Calu3 (cell line): ENCODE measurements around the gene HMGN4. TPM values are rescaled to one million over a fixed set of nuclear protein-coding genes. Genes with fewer than 3 reads are reported as not detected.

ENCODE experiments used
- BruUV-seq: library from RNA; stranded (reverse); fragments of 400-500 nt; replicated peaks from 2 replicates; lab custom pipeline; 2021; lab: Mats Ljungman, UMichigan
- CTCF ChIA-PET: fragments of 300-600 bp; sonication (Branson Sonifier 250); formaldehyde crosslinking; loops from one replicate; lab custom pipeline; 2022; ENCODE audit warnings: antibody characterized with exemption; lab: Charles Lee
- DNase-seq: peaks from one replicate; pipeline ENCODE4 v3.0.0; 2022
- H3K27ac Mint-ChIP-seq: one replicate; pipeline ENCODE4 v1.8.0; 2022; ENCODE audit warnings: mixed read lengths; ENCODE audit not compliant: unreplicated experiment
- H3K27me3 Mint-ChIP-seq: one replicate; pipeline ENCODE4 v1.8.0; 2022; ENCODE audit warnings: mixed read lengths; ENCODE audit not compliant: unreplicated experiment
- H3K36me3 Mint-ChIP-seq: one replicate; pipeline ENCODE4 v1.8.0; 2022; ENCODE audit warnings: mild to moderate bottlenecking, moderate library complexity, mixed read lengths; ENCODE audit not compliant: insufficient read depth, unreplicated experiment
- H3K4me1 Mint-ChIP-seq: one replicate; pipeline ENCODE4 v1.8.0; 2022; ENCODE audit warnings: mild to moderate bottlenecking, low read depth, mixed read lengths; ENCODE audit not compliant: unreplicated experiment
- H3K4me3 Mint-ChIP-seq: one replicate; pipeline ENCODE4 v1.8.0; 2022; ENCODE audit warnings: mild to moderate bottlenecking, low read depth, moderate library complexity, mixed read lengths; ENCODE audit not compliant: unreplicated experiment
- H3K9me3 Mint-ChIP-seq: one replicate; pipeline ENCODE4 v1.8.0; 2022; ENCODE audit warnings: low read depth, mixed read lengths; ENCODE audit not compliant: unreplicated experiment
- intact Hi-C: fragments of 100-400 bp; cut with micrococcal nuclease; formaldehyde crosslinking; loops from one replicate; pipeline ENCODE4 v1.10.0; 2022; ENCODE audit not compliant: unreplicated experiment
- total RNA-seq: library from RNA; stranded (reverse); gene quantifications from 2 replicates; pipeline ENCODE4 v1.2.3, GENCODE V29; 2022
- TF ChIP-seq, protein P1 (sequence below): fragments of 200-600 bp; IDR thresholded peaks from one replicate; pipeline ENCODE4 v1.8.0; 2022; ENCODE audit warnings: antibody characterized with exemption; ENCODE audit not compliant: unreplicated experiment

The HMGN4 gene
- total RNA-seq, 1 experiment from 2014 or later, result 60.0 TPM

DNA sequence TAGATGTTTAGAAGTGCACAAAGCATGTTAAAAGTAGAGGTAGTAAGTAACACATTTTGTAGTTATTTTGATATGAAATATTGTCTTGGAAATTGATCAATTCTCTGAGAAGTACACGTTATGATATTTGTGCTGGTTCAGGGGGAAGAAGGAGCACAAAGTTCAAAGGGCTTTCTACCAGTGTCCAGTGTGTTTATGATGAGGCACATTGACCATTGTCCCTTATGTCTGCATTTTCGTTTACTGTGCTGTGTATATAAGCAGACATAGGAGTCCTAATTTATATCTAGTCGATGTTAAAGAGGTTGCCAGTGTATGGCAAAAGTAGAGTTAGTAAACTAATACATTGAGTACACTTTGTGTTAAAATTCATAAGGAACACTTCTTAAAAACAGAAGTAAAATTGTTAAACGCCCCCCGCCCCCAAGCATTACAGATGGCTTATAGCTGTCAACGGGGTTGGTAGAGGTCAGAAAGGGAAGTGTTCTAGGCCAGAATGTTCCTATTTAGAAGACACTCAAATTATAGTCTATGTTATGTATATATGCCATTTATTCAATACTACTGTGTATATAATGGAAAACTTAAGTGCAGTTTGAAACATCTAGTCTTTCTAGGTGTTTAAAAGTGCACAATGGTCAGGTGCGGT is 13.3 kb upstream of the HMGN4 start:
- Mint-ChIP-seq H3K4me3 (no peak overlapping the region), H3K27me3 (no peaks in the 10 kb centered on the region), H3K9me3 (no peaks in the 10 kb centered on the region), H3K27ac (no peak overlapping the region), H3K36me3 (peaks cover 29% of the 10 kb centered on the region), H3K4me1 (peaks cover 17% of the 10 kb centered on the region)
- TF ChIP-seq, protein P1, sequence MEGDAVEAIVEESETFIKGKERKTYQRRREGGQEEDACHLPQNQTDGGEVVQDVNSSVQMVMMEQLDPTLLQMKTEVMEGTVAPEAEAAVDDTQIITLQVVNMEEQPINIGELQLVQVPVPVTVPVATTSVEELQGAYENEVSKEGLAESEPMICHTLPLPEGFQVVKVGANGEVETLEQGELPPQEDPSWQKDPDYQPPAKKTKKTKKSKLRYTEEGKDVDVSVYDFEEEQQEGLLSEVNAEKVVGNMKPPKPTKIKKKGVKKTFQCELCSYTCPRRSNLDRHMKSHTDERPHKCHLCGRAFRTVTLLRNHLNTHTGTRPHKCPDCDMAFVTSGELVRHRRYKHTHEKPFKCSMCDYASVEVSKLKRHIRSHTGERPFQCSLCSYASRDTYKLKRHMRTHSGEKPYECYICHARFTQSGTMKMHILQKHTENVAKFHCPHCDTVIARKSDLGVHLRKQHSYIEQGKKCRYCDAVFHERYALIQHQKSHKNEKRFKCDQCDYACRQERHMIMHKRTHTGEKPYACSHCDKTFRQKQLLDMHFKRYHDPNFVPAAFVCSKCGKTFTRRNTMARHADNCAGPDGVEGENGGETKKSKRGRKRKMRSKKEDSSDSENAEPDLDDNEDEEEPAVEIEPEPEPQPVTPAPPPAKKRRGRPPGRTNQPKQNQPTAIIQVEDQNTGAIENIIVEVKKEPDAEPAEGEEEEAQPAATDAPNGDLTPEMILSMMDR, result no peak
- no TSS peak for BruUV-seq
- intact Hi-C loops, result no loop called here
- no peak for DNase-seq
- CTCF ChIA-PET, result interaction anchor here (0.7 kb wide), 1 partner anchor 496 kb away, joined by 6 read pairs; no protein-coding TSS in a partner anchor

GRCh38 chr6:26525838-26526237 is 12.3 kb upstream of the HMGN4 start:
- no peak for DNase-seq
- peaks cover 23% of the 10 kb centered on the region for H3K36me3 Mint-ChIP-seq
- H3K27ac Mint-ChIP-seq, result no peak overlapping the region
- no TSS peak for BruUV-seq
- CTCF ChIA-PET, result no interaction called here
- H3K27me3 Mint-ChIP-seq, result no peaks in the 10 kb centered on the region
- no peaks in the 10 kb centered on the region for H3K9me3 Mint-ChIP-seq
- TF ChIP-seq, protein P1, result no peak
- H3K4me3 Mint-ChIP-seq, result no peak overlapping the region
- peaks cover 17% of the 10 kb centered on the region for H3K4me1 Mint-ChIP-seq
- intact Hi-C loops, result no loop called here

GRCh38 chr6:26526928-26527327 is 11.2 kb upstream of the HMGN4 start:
- intact Hi-C loops, result no loop called here
- no peak for DNase-seq
- Mint-ChIP-seq H3K36me3 (peaks cover 13% of the 10 kb centered on the region), H3K9me3 (no peaks in the 10 kb centered on the region), H3K4me3 (no peak overlapping the region), H3K27me3 (no peaks in the 10 kb centered on the region), H3K27ac (no peak overlapping the region), H3K4me1 (peaks cover 17% of the 10 kb centered on the region)
- no TSS peak for BruUV-seq
- CTCF ChIA-PET, result no interaction called here
- TF ChIP-seq, protein P1, result no peak

DNA sequence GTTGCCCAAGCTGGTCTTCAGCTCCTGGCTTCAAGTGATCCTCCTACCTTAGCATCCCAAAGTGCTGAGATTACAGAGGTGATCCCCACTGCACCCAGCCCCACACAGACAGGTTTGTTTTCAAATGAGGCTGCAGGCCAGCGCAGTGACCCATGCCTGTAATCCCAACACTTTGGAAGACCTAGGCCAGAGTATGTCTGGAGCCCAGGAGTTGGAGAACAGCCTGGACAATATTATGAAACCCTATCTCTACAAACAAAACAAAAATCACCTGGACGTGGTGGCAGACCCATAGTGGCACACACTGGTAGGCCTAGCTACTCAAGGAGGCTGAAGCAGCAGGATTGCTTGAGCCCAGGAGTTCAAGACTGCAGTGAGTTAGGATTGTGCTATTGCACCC is 8.0 kb upstream of the HMGN4 start:
- no peak overlapping the region for H3K4me3 Mint-ChIP-seq
- H3K36me3 Mint-ChIP-seq, result peaks cover 16% of the 10 kb centered on the region
- no peak for DNase-seq
- no peaks in the 10 kb centered on the region for H3K9me3 Mint-ChIP-seq
- no TSS peak for BruUV-seq
- no peak overlapping the region for H3K27ac Mint-ChIP-seq
- CTCF ChIA-PET, result no interaction called here
- TF ChIP-seq, protein P1, result no peak
- intact Hi-C loops, result no loop called here
- H3K4me1 Mint-ChIP-seq, result peaks cover 8% of the 10 kb centered on the region
- H3K27me3 Mint-ChIP-seq, result no peaks in the 10 kb centered on the region
